ENCODE data around the gene ARHGEF28.

The ARHGEF28 gene

GRCh38 chr5:73836607-73837006 is 210.6 kb downstream of the ARHGEF28 start:
- in situ Hi-C loops (cut with HindIII; ENCODE audit: low sequenced_read_pairs): no loop called here

GRCh38 chr5:73838901-73839300 is 212.9 kb downstream of the ARHGEF28 start:
- in situ Hi-C loops (cut with HindIII; ENCODE audit: low sequenced_read_pairs): no loop called here

GRCh38 chr5:73841641-73842040 is 215.6 kb downstream of the ARHGEF28 start:
- in situ Hi-C loops (cut with HindIII; ENCODE audit: low sequenced_read_pairs): no loop called here

- in situ Hi-C loops (cut with HindIII; ENCODE audit: low sequenced_read_pairs): no loop called here
Measured at GRCh38 chr5:73844165-73844564, 218.2 kb downstream of the ARHGEF28 start.

- in situ Hi-C loops (cut with HindIII; ENCODE audit: low sequenced_read_pairs): no loop called here
Measured at GRCh38 chr5:73851471-73852181, 225.6 kb downstream of the ARHGEF28 start.

- in situ Hi-C loops (cut with HindIII; ENCODE audit: low sequenced_read_pairs): no loop called here
Measured at GRCh38 chr5:73853091-73853490, 227.1 kb downstream of the ARHGEF28 start.

GRCh38 chr5:73856997-73857396 is 231.0 kb downstream of the ARHGEF28 start:
- in situ Hi-C loops (cut with HindIII; ENCODE audit: low sequenced_read_pairs): no loop called here

- in situ Hi-C loops (cut with HindIII; ENCODE audit: low sequenced_read_pairs): no loop called here
Measured at GRCh38 chr5:73857446-73857845, 231.4 kb downstream of the ARHGEF28 start.

- in situ Hi-C loops (cut with HindIII; ENCODE audit: low sequenced_read_pairs): no loop called here
Measured at GRCh38 chr5:73858054-73858453, 232.1 kb downstream of the ARHGEF28 start.

GRCh38 chr5:73858776-73859175 is 232.8 kb downstream of the ARHGEF28 start:
- in situ Hi-C loops (cut with HindIII; ENCODE audit: low sequenced_read_pairs): no loop called here

GRCh38 chr5:73859696-73860095 is 233.7 kb downstream of the ARHGEF28 start:
- in situ Hi-C loops (cut with HindIII; ENCODE audit: low sequenced_read_pairs): no loop called here

GRCh38 chr5:73861313-73861988 is 235.5 kb downstream of the ARHGEF28 start:
- in situ Hi-C loops (cut with HindIII; ENCODE audit: low sequenced_read_pairs): no loop called here

GRCh38 chr5:73862796-73863195 is 236.8 kb downstream of the ARHGEF28 start:
- in situ Hi-C loops (cut with HindIII; ENCODE audit: low sequenced_read_pairs): no loop called here

GRCh38 chr5:73863876-73864275 is 237.9 kb downstream of the ARHGEF28 start:
- in situ Hi-C loops (cut with HindIII; ENCODE audit: low sequenced_read_pairs): no loop called here

GRCh38 chr5:73865315-73865714 is 239.3 kb downstream of the ARHGEF28 start:
- in situ Hi-C loops (cut with HindIII; ENCODE audit: low sequenced_read_pairs): no loop called here

- in situ Hi-C loops (cut with HindIII; ENCODE audit: low sequenced_read_pairs): no loop called here
Measured at GRCh38 chr5:73867345-73868335, 241.6 kb downstream of the ARHGEF28 start.

GRCh38 chr5:73883646-73884045 is 257.6 kb downstream of the ARHGEF28 start:
- in situ Hi-C loops (cut with HindIII; ENCODE audit: low sequenced_read_pairs): no loop called here

GRCh38 chr5:73887688-73888087 is 261.7 kb downstream of the ARHGEF28 start:
- in situ Hi-C loops (cut with HindIII; ENCODE audit: low sequenced_read_pairs): no loop called here

GRCh38 chr5:73890569-73890968 is 264.6 kb downstream of the ARHGEF28 start:
- in situ Hi-C loops (cut with HindIII; ENCODE audit: low sequenced_read_pairs): no loop called here

- in situ Hi-C loops (cut with HindIII; ENCODE audit: low sequenced_read_pairs): no loop called here
Measured at GRCh38 chr5:73892218-73892617, 266.2 kb downstream of the ARHGEF28 start.

GRCh38 chr5:73892806-73893205 is 266.8 kb downstream of the ARHGEF28 start:
- in situ Hi-C loops (cut with HindIII; ENCODE audit: low sequenced_read_pairs): no loop called here

Data from endothelial cell of hepatic sinusoid (primary cell).